Myocyte (in vitro differentiated cells): ENCODE data around the gene METTL25. TPM values are rescaled to one million over a fixed set of nuclear protein-coding genes. Genes with fewer than 3 reads are reported as not detected.
A peak's percentile ranks its signal among the peaks of the same experiment; 100 is the strongest.
"Not testable (repeated sequence)": the region's sequence is repeated elsewhere in the genome, so short reads cannot be mapped to it uniquely, and the experiment has no call there.

Source experiments
- DNase-seq: peaks from one replicate; pipeline ENCODE4 v3.0.0-alpha.2; 2012; ENCODE audit warnings: low read depth
- polyA plus RNA-seq: library from polyadenylated mRNA; unstranded; fragments of >200 nt; gene quantifications from one replicate; pipeline ENCODE4 v1.2.1, GENCODE V29; 2012; ENCODE audit warnings: missing spikeins
- total RNA-seq: library from RNA; depleted of rRNA; stranded (reverse); fragments of >200 nt; gene quantifications from 2 replicates; pipeline ENCODE4 v1.2.3, GENCODE V29; 2014

METTL25 gene
- 6.4 and 7.0 TPM in 2 replicates for total RNA-seq
- 1.9 TPM for polyA plus RNA-seq

- peak; percentile 99 for DNase-seq
Measured at GRCh38 chr12:82358200-82359114, at the start of gene METTL25, which contains the start of gene CCDC59. TSS of gene METTL25 (plus strand) at chr12:82358529. CDS start at chr12:82358566, 37 bp downstream. TSS of gene CCDC59 (minus strand) at chr12:82358387. CDS start at chr12:82358376, 11 bp downstream.

DNA sequence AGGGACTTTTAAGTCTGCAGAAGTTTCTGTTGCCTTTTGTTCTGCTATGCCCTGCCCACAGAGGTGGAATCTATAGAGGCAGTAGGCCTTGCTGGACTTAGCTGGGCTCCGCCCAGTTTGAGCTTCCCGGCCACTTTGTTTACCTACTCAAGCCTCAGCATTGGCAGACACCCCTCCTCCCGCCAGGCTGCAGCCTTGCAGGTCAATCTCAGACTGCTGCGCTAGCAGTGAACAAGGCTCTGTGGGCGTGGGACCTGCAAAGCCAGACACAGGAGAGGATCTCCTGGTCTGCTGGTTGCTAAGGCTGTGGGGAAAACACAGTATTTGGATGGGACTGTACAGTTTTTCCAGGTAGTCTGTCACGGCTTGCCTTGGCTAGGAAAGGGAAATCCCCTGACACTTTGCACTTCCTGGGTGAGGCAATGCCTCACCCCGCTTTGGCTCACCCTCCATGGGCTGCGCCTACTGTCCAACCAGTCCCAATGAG lies 43.9 kb upstream of the METTL25 start:
- DNase-seq = no peak

- DNase-seq = no peak
Measured at GRCh38 chr12:82319276-82319675, 39.1 kb upstream of the METTL25 start.

- DNase-seq = no peak
Measured at GRCh38 chr12:82325540-82326336, 32.6 kb upstream of the METTL25 start.

DNA sequence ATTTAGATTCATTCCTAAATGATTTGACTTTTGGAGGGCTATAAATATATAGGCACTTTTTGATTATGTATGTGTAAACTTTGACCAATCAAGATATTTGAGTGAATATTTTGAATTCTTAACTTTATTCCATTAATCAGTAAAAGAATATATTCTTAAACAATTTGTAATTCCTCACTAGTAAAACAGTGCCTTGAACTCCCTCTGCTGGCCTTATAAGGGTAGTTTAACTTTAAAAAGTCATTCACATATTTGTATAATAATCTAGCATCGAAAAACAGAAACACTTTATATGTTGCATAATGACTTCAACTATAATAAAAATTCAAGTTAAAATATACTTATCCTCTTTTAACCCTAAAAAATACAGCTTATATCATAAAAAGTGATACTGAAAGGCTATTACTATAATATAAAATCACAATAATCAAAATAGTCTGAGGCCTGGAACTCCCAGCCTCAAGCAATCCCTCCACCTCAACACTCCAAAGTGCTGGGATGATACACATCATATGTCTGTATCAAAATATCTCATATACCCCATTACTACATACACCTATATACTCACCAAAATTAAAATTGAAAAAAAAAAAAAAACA lies 31.3 kb upstream of the METTL25 start:
- DNase-seq = peak; percentile 34

DNA sequence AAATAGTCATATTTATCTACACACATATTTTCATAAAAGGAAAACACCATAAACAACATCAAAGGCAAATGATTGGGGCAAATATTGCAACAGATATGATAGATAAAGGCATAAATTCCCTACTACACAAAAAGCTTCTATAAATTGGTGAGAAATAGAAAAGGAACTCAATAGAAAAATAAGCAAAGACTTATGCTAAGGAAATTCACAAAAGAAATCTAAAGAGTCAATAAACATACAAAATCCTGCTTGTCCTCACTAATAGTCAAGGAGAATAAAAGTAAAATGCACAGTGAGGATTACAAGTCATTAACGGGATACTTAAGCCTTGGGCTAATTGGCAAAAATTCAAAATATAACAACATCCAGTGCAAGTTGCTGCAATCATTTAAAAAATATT lies 30.5 kb upstream of the METTL25 start:
- no peak for DNase-seq

- peak; percentile 22 for DNase-seq
Measured at GRCh38 chr12:82329508-82329907, 28.8 kb upstream of the METTL25 start.

DNA sequence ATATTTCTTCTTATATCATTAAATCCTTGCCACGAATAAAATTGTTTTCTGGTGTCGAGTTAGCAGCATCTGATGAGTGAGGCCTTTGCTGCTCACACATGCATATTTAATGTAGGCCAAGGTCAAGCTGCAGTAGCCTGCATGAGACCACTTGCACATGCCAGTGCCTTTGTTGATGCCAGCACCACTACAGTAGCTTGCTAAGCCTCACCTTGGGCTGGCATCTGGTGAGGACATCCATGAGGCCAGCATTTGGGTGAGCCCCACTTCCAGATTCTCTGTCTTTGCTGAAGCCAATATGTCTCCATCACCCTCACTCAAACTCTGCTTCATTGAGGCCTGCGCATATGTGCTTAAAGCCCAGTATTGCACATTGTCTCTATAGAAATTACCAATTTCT lies 8.2 kb upstream of the METTL25 start:
- no peak for DNase-seq

DNA sequence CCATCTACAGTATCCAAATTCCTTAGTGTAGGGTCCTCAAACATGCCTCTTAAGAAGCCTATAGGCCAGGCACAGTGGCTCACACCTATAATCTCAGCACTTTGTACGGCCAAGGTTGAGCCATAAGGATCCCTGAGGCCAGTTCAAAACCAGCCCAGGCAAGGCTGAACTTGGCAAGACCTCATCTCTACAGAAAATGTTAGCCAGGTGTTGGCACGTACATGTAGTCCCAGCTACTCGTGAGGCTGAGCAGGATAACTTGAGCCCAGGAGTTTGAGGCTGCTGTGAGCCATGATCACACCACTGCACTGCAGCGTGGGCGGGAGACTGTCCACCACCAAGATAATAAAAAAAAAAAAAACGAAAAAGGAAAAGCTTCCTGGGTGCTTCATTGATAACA lies 6.9 kb upstream of the METTL25 start:
- no peak for DNase-seq

- no peak for DNase-seq
Measured at GRCh38 chr12:82357340-82357739, 989 bp upstream of the METTL25 start.

DNA sequence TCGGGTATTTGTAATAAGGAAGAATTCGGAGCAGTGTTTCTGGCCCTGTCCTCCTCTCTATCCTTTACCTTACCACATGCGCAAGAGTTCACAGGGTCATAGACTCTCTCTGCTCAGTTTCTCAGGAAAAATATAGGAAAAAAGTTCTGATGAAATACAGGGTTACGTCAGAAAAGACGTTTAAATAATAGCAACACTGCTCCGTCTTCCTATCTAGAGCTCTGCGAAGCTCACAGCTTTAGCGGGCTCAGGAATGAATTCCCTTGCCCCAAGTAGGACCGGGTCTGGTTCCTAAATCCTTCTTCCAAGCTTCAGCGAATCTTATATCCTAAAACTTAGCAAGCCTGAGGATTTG lies 507 bp upstream of the METTL25 start:
- DNase-seq = no peak

DNA sequence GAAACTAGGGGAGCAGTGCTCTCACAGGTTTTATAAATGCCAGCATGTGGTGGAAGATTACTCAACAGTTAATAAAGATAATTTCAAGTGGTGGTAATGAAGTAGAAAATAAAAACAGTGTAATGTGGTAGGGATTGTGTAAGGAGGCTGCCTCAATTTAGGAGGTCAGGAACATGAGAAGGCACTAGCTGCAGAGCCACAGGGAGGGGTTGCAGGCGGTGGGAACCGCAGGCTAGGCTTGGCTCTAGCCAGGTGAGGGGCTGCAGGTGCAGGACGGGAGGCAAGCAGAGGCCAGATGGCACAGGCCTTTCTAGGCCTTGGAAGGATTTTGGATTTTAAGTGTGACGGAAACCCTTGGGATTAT lies 768 bp downstream of the METTL25 start:
- peak; percentile 31 for DNase-seq

- not testable (repeated sequence) for DNase-seq
Measured at GRCh38 chr12:82360834-82361233, 2.5 kb downstream of the METTL25 start.

- DNase-seq = no peak
Measured at GRCh38 chr12:82361461-82361915, 3.2 kb downstream of the METTL25 start.

DNA sequence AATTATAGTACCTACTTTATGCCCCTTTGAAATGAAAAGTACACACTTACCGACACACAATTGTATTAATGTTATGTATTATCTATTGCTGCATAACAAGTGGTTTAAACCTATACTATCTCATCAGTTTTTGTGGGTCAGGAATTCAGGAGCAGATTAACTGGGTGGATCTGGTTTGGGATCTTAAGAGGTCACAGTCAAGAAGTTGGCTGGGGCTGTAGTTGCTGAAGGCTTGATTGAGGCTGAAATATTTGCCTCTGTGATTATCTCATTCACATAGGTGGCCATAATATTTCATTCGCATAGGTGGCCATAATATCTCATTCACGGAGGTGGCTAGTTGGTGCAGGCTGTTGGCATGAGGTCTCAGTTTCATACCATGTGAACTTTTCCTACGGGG lies 5.7 kb downstream of the METTL25 start:
- DNase-seq = no peak

DNA sequence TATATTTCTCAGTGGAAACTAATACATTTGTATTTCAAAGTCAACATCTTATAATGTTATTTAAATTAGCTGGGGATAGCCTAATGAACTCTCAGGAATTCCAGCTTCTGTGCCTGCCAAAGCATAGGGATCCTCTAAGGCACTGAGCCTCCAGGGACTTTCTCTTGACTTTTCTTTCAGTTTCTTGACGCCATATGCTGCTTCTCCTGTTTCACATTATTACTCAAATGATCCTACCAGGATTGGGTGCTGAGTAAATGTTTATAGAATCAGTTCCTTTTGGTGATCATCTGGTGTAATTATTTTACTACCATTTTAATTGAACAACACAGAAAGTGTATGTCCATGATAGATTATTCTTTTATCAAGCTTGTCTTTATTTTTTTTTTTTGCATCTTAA lies 7.9 kb downstream of the METTL25 start:
- DNase-seq = no peak

- DNase-seq = no peak
Measured at GRCh38 chr12:82375201-82375600, 16.9 kb downstream of the METTL25 start.

GRCh38 chr12:82378997-82379396 lies 20.7 kb downstream of the METTL25 start:
- no peak for DNase-seq

GRCh38 chr12:82383930-82384552 lies 25.7 kb downstream of the METTL25 start:
- DNase-seq = peak; percentile 39

DNA sequence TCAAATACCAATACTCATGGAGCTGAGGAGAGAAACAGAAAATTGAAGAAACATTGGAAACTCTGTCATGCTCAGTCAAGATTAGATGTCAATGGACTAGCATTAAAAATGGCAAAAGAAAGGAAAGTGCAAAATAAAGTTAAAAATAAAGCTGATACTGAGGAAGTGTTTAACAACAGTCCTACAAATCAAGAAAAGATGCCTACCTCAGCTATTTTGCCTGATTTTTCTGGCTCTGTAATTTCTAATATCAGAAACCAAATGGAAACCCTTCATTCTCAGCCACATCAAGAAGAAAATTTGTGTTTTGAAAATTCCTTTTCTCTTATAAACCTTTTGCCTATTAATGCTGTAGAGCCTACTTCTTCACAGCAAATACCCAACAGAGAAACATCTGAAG lies 40.5 kb downstream of the METTL25 start:
- DNase-seq = no peak

DNA sequence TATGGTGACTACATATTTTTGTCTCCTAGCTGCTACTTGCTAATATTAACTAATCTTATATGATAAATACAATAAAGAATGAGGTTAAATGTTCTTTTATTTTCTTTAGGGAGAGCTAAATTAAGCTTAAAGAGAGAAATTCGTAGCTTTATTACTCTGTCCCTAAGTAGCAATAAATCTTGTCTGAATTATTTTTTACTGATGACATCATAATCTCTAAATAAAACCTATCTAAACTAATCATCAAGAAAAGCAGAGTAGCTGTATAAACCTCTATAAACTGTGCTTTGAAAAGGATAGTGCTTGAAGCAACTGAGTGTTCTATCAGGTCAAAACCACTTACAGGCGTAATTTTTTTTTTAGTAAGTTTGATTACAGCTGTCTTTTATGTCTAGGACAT lies 42.5 kb downstream of the METTL25 start:
- DNase-seq = no peak
